Smooth muscle cell (in vitro differentiated cells): ENCODE measurements around the gene TCF25. TPM values are rescaled to one million over a fixed set of nuclear protein-coding genes. Genes with fewer than 3 reads are reported as not detected.

ENCODE experiments used
- DNase-seq: peaks from one replicate; lab custom pipeline; 2025; ENCODE audit not compliant: unreplicated experiment; lab: John Stamatoyannopoulos, UW
- H2AFZ ChIP-seq: fragments of 200-600 bp; sonication (generic); 2 replicates; pipeline ENCODE4 v1.6.0; 2016; ENCODE audit warnings: antibody characterized with exemption, low read depth, mild to moderate bottlenecking
- H3F3A ChIP-seq: fragments of 200-600 bp; sonication (generic); 2 replicates; pipeline ENCODE4 v1.6.0; 2017; ENCODE audit warnings: antibody characterized with exemption, low read depth
- H3K27ac ChIP-seq: fragments of 200-600 bp; sonication (generic); 2 replicates; pipeline ENCODE4 v1.5.1; 2016; ENCODE audit warnings: low read depth, mild to moderate bottlenecking
- H3K27me3 ChIP-seq: fragments of 200-600 bp; sonication (generic); 2 replicates; pipeline ENCODE4 v1.6.1; 2016; ENCODE audit warnings: low read depth, mild to moderate bottlenecking
- H3K36me3 ChIP-seq: fragments of 200-600 bp; sonication (generic); 2 replicates; pipeline ENCODE4 v1.5.1; 2016; ENCODE audit warnings: low read depth
- H3K4me1 ChIP-seq: fragments of 200-600 bp; sonication (generic); 2 replicates; pipeline ENCODE4 v1.5.1; 2016; ENCODE audit warnings: low read depth
- H3K4me2 ChIP-seq: fragments of 200-600 bp; sonication (generic); 2 replicates; pipeline ENCODE4 v1.6.0; 2016; ENCODE audit warnings: mild to moderate bottlenecking
- H3K4me3 ChIP-seq: fragments of 200-600 bp; sonication (generic); 2 replicates; pipeline ENCODE4 v1.5.1; 2016; ENCODE audit warnings: mild to moderate bottlenecking
- H3K79me2 ChIP-seq: fragments of 200-600 bp; sonication (generic); 2 replicates; pipeline ENCODE4 v1.6.0; 2016; ENCODE audit warnings: low read depth, mild to moderate bottlenecking
- H3K9ac ChIP-seq: fragments of 200-600 bp; sonication (generic); 2 replicates; pipeline ENCODE4 v1.6.0; 2016; ENCODE audit warnings: low read depth
- H3K9me3 ChIP-seq: fragments of 200-600 bp; sonication (generic); replicated peaks from 2 replicates; pipeline ENCODE4 v1.5.1; 2016; ENCODE audit warnings: low read depth
- H4K20me1 ChIP-seq: fragments of 200-600 bp; sonication (generic); 2 replicates; pipeline ENCODE4 v1.6.0; 2016; ENCODE audit warnings: low read depth
- CTCF ChIP-seq: fragments of 200-600 bp; sonication (generic); IDR thresholded peaks from 2 replicates; pipeline ENCODE4 v1.5.1; 2017; ENCODE audit warnings: borderline replicate concordance, mild to moderate bottlenecking, antibody characterized with exemption; ENCODE audit not compliant: insufficient read depth, poor library complexity, severe bottlenecking
- WGBS: methylation state at CpG from one replicate; pipeline ENCODE4 v1.1.7; 2016; ENCODE audit warnings: low lambda C conversion rate; 5-methylcytosine and 5-hydroxymethylcytosine counted together
- polyA plus RNA-seq: library from polyadenylated mRNA; unstranded; fragments of >200 nt; fragmentation: Nextera tagmentation; extraction: Ambion mirVana; gene quantifications from 2 replicates; pipeline ENCODE4 v1.2.1, GENCODE V29; 2016
- total RNA-seq: library from RNA; depleted of rRNA; stranded (reverse); fragments of >200 nt; gene quantifications from 2 replicates; pipeline ENCODE4 v1.2.3, GENCODE V29; 2014

TCF25 gene
- total and polyA plus RNA-seq, 2 experiments from 2014 or later: 99.8 to 174 TPM

- Histone ChIP-seq H3K4me1 (no peaks in the 10 kb centered on the region), H3K4me3 (no peak overlapping the region), H3K9me3 (no peaks in the 10 kb centered on the region), H3K9ac (no peak overlapping the region), H3K4me2 (no peak overlapping the region), H3F3A (no peaks in the 10 kb centered on the region), H3K27me3 (no peaks in the 10 kb centered on the region), H3K36me3 (no peaks in the 10 kb centered on the region), H3K79me2 (peaks cover 5% of the 10 kb centered on the region), H3K27ac (no peak overlapping the region), H2AFZ (no peak overlapping the region), H4K20me1 (peaks cover 62% of the 10 kb centered on the region)
- no peak for DNase-seq
- WGBS: 98% methylated on average over 9 of the region's 9 CpGs
- no peak for TF ChIP-seq CTCF
Observed at GRCh38 chr16:89890200-89890599, 16.8 kb downstream of the TCF25 start.

- Histone ChIP-seq H3K4me1 (no peaks in the 10 kb centered on the region), H3K27me3 (no peaks in the 10 kb centered on the region), H3K9ac (no peak overlapping the region), H3K79me2 (peaks cover 5% of the 10 kb centered on the region), H3K9me3 (no peaks in the 10 kb centered on the region), H3K36me3 (no peaks in the 10 kb centered on the region), H3K4me3 (no peak overlapping the region), H2AFZ (no peak overlapping the region), H3K27ac (no peak overlapping the region), H3K4me2 (no peak overlapping the region), H3F3A (no peaks in the 10 kb centered on the region), H4K20me1 (peaks cover 63% of the 10 kb centered on the region)
- 95% methylated on average over 13 of the region's 16 CpGs for WGBS
- DNase-seq: no peak
- TF ChIP-seq CTCF: no peak
Observed at GRCh38 chr16:89890886-89891657, 17.7 kb downstream of the TCF25 start.

GRCh38 chr16:89892055-89892630, 18.8 kb downstream of the TCF25 start:
- Histone ChIP-seq H3K4me1 (no peaks in the 10 kb centered on the region), H3K27me3 (no peaks in the 10 kb centered on the region), H2AFZ (no peak overlapping the region), H4K20me1 (peaks cover 68% of the 10 kb centered on the region), H3K9me3 (no peaks in the 10 kb centered on the region), H3K79me2 (peaks cover 5% of the 10 kb centered on the region), H3K4me3 (no peak overlapping the region), H3K9ac (no peak overlapping the region), H3K36me3 (no peaks in the 10 kb centered on the region), H3K4me2 (no peak overlapping the region), H3K27ac (no peak overlapping the region), H3F3A (no peaks in the 10 kb centered on the region)
- no peak for TF ChIP-seq CTCF
- WGBS: 97% methylated on average over 16 of the region's 18 CpGs
- no peak for DNase-seq
